Measurements from ENCODE around the gene RPL27. TPM values are rescaled to one million over a fixed set of nuclear protein-coding genes. Genes with fewer than 3 reads are reported as not detected.

The RPL27 gene
- total RNA-seq, 2 donors from 2014 or later: 571 to 1,082 TPM

- no peaks in the 10 kb centered on the region for H3K36me3 ChIP-seq
- no peaks in the 10 kb centered on the region for H3K4me1 ChIP-seq (replicated peaks)
- intact Hi-C loops (cut with DNase I): no loop called here
- WGBS: 5% methylated on average over 27 of the region's 27 CpGs
- no peak for TF ChIP-seq POLR2AphosphoS5 (IDR thresholded peaks at IDR 0.05)
- TF ChIP-seq CTCF (IDR thresholded peaks at IDR 0.05): no peak
- TF ChIP-seq POLR2A (IDR thresholded peaks at IDR 0.05): no peak
- no peaks in the 10 kb centered on the region for H3K9me3 ChIP-seq
- H3K4me3 ChIP-seq: peak overlapping the region; percentile 35 to 39
- H3K27me3 ChIP-seq (replicated peaks; ENCODE audit: insufficient read depth): no peaks in the 10 kb centered on the region
- peak overlapping the region; percentile 68 to 86 for H3K27ac ChIP-seq
- DNase-seq (ENCODE audit: low spot score): no peak
These were observed 27.1 kb downstream of the RPL27 start for GRCh38 chr17:43025290-43025657.

DNA sequence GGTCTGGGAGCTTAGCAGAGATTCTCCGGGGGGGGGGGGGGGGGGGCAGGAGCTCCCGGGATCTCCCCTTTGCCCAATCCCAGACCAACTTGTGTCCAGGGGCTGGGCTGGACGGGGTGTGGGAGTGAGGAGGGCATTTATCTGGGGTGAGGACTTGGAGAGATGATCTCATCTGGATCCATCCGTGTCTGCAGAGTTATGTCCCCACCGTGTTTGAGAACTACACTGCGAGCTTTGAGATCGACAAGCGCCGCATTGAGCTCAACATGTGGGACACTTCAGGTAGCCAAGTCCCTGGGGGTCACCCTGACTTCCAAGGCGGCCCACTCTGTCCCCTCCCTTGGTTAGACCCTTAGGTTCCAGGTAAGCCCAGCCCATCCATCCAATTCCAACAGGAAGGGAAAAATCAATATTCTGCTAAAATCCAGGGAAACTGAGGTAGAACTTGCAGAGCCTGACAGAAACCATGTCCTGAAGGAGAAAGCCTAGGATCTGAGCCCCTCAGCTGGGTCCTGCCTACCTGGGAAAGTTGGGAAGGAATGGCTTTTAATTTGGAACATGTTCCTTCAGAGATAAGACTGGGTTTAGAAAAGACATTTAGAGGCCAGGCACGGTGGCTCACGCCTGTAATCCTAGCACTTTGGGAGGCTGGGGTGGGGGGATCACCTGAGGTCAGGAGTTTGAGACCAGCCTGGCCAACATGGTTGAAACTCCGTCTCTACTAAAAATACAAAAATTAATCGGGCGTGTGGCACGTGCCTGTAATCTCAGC, 27.7 kb downstream of the RPL27 start:
- WGBS: 54% methylated on average over 16 of the region's 16 CpGs
- intact Hi-C loops (cut with DNase I): no loop called here
- Histone ChIP-seq H3K4me3 (no peak overlapping the region), H3K27me3 (replicated peaks; ENCODE audit: insufficient read depth) (no peaks in the 10 kb centered on the region), H3K9me3 (no peaks in the 10 kb centered on the region), H3K4me1 (replicated peaks) (no peaks in the 10 kb centered on the region), H3K36me3 (no peaks in the 10 kb centered on the region), H3K27ac (peak overlapping the region in 1 of 2 donors; percentile 86)
- DNase-seq (ENCODE audit: low spot score): no peak
- TF ChIP-seq CTCF (IDR thresholded peaks at IDR 0.05): no peak
- TF ChIP-seq POLR2AphosphoS5 (IDR thresholded peaks at IDR 0.05): no peak
- TF ChIP-seq POLR2A (IDR thresholded peaks at IDR 0.05): no peak

GRCh38 chr17:43026595-43026994, 28.4 kb downstream of the RPL27 start:
- no peak overlapping the region for H3K4me3 ChIP-seq
- H3K36me3 ChIP-seq: no peaks in the 10 kb centered on the region
- no peak overlapping the region for H3K27ac ChIP-seq
- 55% methylated on average over 5 of the region's 5 CpGs for WGBS
- H3K4me1 ChIP-seq (replicated peaks): no peaks in the 10 kb centered on the region
- no peak for DNase-seq (ENCODE audit: low spot score)
- H3K27me3 ChIP-seq (replicated peaks; ENCODE audit: insufficient read depth): no peaks in the 10 kb centered on the region
- no peaks in the 10 kb centered on the region for H3K9me3 ChIP-seq
- no peak for TF ChIP-seq POLR2AphosphoS5 (IDR thresholded peaks at IDR 0.05)
- TF ChIP-seq CTCF (IDR thresholded peaks at IDR 0.05): no peak
- no peak for TF ChIP-seq POLR2A (IDR thresholded peaks at IDR 0.05)
- intact Hi-C loops (cut with DNase I): no loop called here

DNA sequence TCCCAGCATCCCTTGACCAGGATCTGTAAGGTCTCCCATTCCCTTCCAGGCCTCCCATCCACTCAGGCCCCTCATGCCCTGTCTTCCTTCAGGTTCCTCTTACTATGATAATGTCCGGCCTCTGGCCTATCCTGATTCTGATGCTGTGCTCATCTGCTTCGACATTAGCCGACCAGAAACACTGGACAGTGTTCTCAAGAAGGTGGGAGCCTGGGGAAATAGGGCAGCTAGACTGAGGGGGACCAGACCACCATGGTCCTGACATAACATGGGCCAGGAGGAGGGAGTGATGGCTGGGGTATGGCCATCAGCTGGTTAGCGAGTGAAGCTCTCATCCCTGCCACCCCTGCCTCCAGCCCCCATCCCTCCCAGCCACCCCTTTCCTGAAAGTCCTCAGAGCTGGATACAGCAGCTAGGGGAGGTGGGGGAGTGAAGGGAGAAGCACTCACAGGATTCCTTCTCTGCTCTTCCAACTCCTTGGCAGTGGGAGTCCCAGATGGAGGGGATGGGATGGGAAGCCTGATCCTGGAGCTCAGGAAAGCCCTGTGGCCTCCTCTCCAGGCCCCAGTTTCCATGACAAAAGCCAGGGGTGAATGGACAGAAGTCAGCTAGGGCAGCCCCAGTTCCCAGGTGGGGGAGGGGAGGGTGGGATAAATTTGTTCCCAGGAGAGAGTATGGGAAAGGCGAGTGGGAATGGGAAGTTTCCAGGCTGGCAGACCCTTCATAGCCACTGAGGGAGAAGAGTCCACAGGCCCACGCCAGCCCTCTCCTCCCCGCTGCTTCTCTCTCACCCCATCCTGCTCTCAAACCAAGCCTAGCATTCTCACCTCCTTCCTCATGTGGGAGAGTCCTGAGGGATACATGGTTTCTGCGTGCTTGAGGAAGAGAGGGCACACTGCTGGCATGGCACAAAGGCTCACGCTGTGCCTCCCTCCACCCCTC, 29.1 kb downstream of the RPL27 start:
- Histone ChIP-seq H3K9me3 (no peaks in the 10 kb centered on the region), H3K27ac (no peak overlapping the region), H3K4me3 (no peak overlapping the region), H3K36me3 (no peaks in the 10 kb centered on the region), H3K4me1 (replicated peaks) (no peaks in the 10 kb centered on the region), H3K27me3 (replicated peaks; ENCODE audit: insufficient read depth) (no peaks in the 10 kb centered on the region)
- WGBS: 81% methylated on average over 9 of the region's 9 CpGs
- no peak for DNase-seq (ENCODE audit: low spot score)
- intact Hi-C loops (cut with DNase I): no loop called here
- TF ChIP-seq POLR2AphosphoS5 (IDR thresholded peaks at IDR 0.05): no peak
- no peak for TF ChIP-seq POLR2A (IDR thresholded peaks at IDR 0.05)
- no peak for TF ChIP-seq CTCF (IDR thresholded peaks at IDR 0.05)
